Mucosa of descending colon (tissue), 3 donors: Measurements from ENCODE around the gene DOC2A. TPM values are rescaled to one million over a fixed set of nuclear protein-coding genes. Genes with fewer than 3 reads are reported as not detected.
A peak's percentile ranks its signal among the peaks of the same experiment; 100 is the strongest.
"Not testable (repeated sequence)": the region's sequence is repeated elsewhere in the genome, so short reads cannot be mapped to it uniquely, and the experiment has no call there.

ENCODE experiments used
- ATAC-seq: fragments of 200-7000 bp; cut with Tn5 transposase; one replicate; pipeline ENCODE4 v1.9.1; 2020; ENCODE audit warnings: mild to moderate bottlenecking, moderate library complexity
- DNase-seq, 3 donors: peaks; one replicate each; pipeline ENCODE4 v3.0.0-alpha.2; 2020
- H3K36me3 ChIP-seq: fragments of 200-600 bp; one replicate; pipeline ENCODE4 v1.8.0; 2021; ENCODE audit warnings: low read depth, mild to moderate bottlenecking
- H3K4me1 ChIP-seq: fragments of 200-600 bp; one replicate; pipeline ENCODE4 v1.8.0; 2021; ENCODE audit warnings: low read depth, mild to moderate bottlenecking
- H3K4me3 ChIP-seq: fragments of 200-600 bp; one replicate; pipeline ENCODE4 v1.8.0; 2021; ENCODE audit warnings: mild to moderate bottlenecking
- H3K9me3 ChIP-seq: fragments of 200-600 bp; one replicate; pipeline ENCODE4 v1.8.0; 2021; ENCODE audit warnings: mild to moderate bottlenecking
- intact Hi-C, 2 donors: fragments of 100-400 bp; cut with DNase I in 1 of 2; cut with micrococcal nuclease in 1 of 2; formaldehyde crosslinking; loops; one replicate each; pipeline versions ENCODE4 v1.11.0 to v1.11.1; 2022; cut with DNase I, micrococcal nuclease
- total RNA-seq, 3 donors: library from RNA; stranded (reverse); fragmentation: NEBNext Ultra II Directional in 2 of 3; extraction: Animal tissue kit (Norgen Biotek cat#: 25700) in 2 of 3; gene quantifications; one replicate each; pipeline versions ENCODE4 v1.2.1 to v1.2.4, GENCODE V29; 2021 to 2023
- TF ChIP-seq, protein P1 (sequence below): fragments of 200-600 bp; IDR thresholded peaks from one replicate; pipeline ENCODE4 v1.8.0; 2022; ENCODE audit warnings: antibody characterized with exemption, mild to moderate bottlenecking
- donor health status: DM: no; HTN: no; CAD: no; lungs with moderate emphysema.
- donor health status: DM: no; HTN: no; CAD: no.
- donor health status: DM: no; HTN: yes; CAD: no.

DOC2A gene
- total RNA-seq, 3 donors from 2014 or later, result 5.2 to 16.8 (median 7.5) TPM

DNA sequence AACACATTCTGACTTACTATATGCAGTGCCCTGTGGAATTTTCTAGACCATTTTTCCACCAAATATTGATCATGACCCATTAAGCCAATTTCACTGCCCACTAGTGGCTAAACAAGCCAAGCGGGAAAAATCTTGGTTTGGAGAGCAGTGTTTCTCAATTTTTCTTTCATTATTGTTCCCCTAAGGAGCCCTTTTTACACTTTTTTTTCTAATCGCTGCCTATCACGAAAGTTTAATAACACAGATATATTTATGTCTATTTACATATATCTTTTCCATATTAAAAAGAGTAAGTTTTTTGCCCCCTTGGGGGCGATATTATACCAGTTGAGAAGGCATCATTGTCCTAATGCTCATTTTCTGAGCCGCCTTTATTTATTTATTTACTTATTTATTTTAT lies 31.0 kb upstream of the DOC2A start:
- no peaks in the 10 kb centered on the region for H3K36me3 ChIP-seq
- H3K4me1 ChIP-seq, result no peaks in the 10 kb centered on the region
- intact Hi-C loops, result no loop called here
- TF ChIP-seq, protein P1, sequence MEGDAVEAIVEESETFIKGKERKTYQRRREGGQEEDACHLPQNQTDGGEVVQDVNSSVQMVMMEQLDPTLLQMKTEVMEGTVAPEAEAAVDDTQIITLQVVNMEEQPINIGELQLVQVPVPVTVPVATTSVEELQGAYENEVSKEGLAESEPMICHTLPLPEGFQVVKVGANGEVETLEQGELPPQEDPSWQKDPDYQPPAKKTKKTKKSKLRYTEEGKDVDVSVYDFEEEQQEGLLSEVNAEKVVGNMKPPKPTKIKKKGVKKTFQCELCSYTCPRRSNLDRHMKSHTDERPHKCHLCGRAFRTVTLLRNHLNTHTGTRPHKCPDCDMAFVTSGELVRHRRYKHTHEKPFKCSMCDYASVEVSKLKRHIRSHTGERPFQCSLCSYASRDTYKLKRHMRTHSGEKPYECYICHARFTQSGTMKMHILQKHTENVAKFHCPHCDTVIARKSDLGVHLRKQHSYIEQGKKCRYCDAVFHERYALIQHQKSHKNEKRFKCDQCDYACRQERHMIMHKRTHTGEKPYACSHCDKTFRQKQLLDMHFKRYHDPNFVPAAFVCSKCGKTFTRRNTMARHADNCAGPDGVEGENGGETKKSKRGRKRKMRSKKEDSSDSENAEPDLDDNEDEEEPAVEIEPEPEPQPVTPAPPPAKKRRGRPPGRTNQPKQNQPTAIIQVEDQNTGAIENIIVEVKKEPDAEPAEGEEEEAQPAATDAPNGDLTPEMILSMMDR, result no peak
- H3K4me3 ChIP-seq, result no peak overlapping the region
- no peaks in the 10 kb centered on the region for H3K9me3 ChIP-seq
- ATAC-seq (no peak), DNase-seq (peak in 1 of 3 donors; percentile 52)

DNA sequence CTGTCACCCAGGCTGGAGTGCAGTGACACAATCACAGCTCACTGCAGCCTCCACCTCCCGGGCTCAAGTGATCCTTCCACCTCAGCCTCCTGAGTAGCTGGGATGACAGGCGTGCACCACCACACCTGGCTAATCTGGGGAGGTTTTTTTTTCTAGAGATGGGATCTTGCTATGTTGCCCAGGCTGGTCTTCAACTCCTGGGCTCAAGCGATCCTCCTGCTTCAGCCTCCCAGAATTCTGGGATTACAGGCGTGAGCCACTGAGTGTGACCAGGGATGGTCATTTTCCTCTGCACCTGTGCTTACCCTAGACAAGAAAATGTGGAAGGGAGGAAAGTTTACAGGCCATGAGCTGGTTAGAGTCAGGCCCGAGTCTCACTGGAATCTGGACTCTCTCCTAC lies 29.9 kb upstream of the DOC2A start:
- H3K4me1 ChIP-seq, H3K4me3 ChIP-seq, H3K9me3 ChIP-seq, ATAC-seq, H3K36me3 ChIP-seq, intact Hi-C loops: not testable (repeated sequence)
- DNase-seq, result peak in 1 of 3 donors; percentile 5

GRCh38 chr16:30040221-30040620 lies 29.4 kb upstream of the DOC2A start:
- ATAC-seq, result no peak
- H3K9me3 ChIP-seq, result no peaks in the 10 kb centered on the region
- H3K4me3 ChIP-seq, result no peak overlapping the region
- no peak for DNase-seq
- no peaks in the 10 kb centered on the region for H3K4me1 ChIP-seq
- intact Hi-C loops, result no loop called here
- no peaks in the 10 kb centered on the region for H3K36me3 ChIP-seq
- TF ChIP-seq, protein P1, result no peak

- Histone ChIP-seq H3K4me1 (peaks cover 3% of the 10 kb centered on the region), H3K9me3 (no peaks in the 10 kb centered on the region), H3K4me3 (no peak overlapping the region), H3K36me3 (no peaks in the 10 kb centered on the region)
- intact Hi-C loops, result no loop called here
- no peak for DNase-seq
- TF ChIP-seq, protein P1, result no peak
- ATAC-seq, result no peak
Measured at GRCh38 chr16:30033270-30033669, 22.4 kb upstream of the DOC2A start.

DNA sequence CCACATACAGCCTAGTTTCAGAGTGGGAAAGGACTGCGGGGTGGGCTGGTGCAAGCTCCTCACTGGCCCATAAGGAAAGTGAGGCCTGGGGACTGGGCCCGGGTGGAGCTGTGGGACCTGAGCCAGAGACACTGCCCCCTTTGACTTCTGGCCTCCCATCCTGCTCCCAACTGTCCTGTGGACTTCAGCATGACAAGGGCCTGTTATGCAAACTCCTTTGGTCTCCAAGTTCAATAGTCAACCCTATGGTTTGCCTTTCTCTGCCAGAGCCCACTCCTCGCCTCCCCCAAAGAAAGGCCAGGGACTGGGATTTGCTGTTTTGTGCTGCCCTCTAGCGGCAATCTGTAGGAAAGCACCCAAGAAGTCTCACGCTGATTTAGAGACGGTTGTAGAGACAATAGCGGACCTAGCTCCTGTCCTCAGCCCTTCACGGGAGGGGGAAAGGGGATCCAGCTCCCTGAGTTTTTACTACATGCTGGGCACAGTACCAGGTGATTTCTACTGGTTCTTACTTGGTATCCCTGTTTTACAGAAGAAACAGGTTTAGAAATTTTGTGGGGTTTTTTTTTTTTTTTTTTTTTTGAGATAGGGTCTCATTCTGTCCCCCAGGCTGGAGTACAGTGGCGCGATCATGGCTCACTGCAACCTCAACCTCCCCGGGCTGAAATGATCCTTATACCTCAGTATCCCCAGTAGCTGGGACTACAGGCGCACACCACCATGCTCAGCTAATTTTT lies 21.4 kb upstream of the DOC2A start:
- DNase-seq, result peak in 1 of 3 donors; percentile 61

DNA sequence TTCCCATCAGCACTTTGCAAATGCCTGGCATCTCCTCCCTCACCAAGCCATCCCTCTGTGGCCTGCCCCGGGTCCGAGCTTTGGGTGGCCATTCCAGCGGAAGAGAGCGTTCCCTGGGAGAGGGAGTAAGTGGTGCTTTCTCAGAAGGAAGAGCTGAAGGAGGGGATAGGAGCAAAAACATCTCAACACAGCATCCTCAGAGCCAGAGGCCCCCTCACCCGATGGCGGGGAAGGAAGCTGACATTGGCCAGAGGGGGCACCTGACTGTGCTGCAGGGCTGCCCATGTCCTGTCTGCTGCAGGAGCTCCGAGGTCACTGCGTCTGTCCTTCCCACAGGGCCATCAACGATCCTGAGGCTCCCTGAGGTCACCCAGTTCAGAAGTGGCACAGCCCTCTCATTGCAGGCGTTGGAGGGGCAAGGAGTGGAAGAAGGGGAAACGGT lies 20.7 kb upstream of the DOC2A start:
- ATAC-seq (no peak), DNase-seq (no peak)
- intact Hi-C loops, result no loop called here
- Histone ChIP-seq H3K36me3 (no peaks in the 10 kb centered on the region), H3K4me3 (no peak overlapping the region), H3K4me1 (peaks cover 3% of the 10 kb centered on the region), H3K9me3 (no peaks in the 10 kb centered on the region)
- TF ChIP-seq, protein P1, result no peak

More for the DNA sequence above, 21.4 kb upstream of the DOC2A start:
- Histone ChIP-seq H3K4me3 (no peak overlapping the region), H3K9me3 (no peaks in the 10 kb centered on the region), H3K4me1 (peaks cover 3% of the 10 kb centered on the region), H3K36me3 (no peaks in the 10 kb centered on the region)
- intact Hi-C loops, result no loop called here
- peak; percentile 75 for ATAC-seq
- TF ChIP-seq, protein P1, result peak; percentile 65
